GM20000 (cell line): ENCODE measurements around the gene ALDH8A1.

Experiments
- DNase-seq: peaks from one replicate; pipeline ENCODE4 v3.0.0; 2012; ENCODE audit warnings: low spot score
- CTCF ChIP-seq: IDR thresholded peaks from 2 replicates; pipeline ENCODE4 v1.5.1; 2012; ENCODE audit warnings: mild to moderate bottlenecking, control low read depth; ENCODE audit errors: extremely low read depth, missing control alignments

ALDH8A1 gene

GRCh38 chr6:134937426-134937825 lies 12.5 kb downstream of the ALDH8A1 start:
- DNase-seq, result no peak

GRCh38 chr6:134936931-134937330 lies 13.0 kb downstream of the ALDH8A1 start:
- no peak for DNase-seq
- TF ChIP-seq CTCF, result no peak

More at GRCh38 chr6:134937426-134937825, 12.5 kb downstream of the ALDH8A1 start:
- no peak for TF ChIP-seq CTCF

- TF ChIP-seq CTCF, result no peak
- DNase-seq, result no peak
These were observed 13.4 kb downstream of the ALDH8A1 start for GRCh38 chr6:134936476-134936875.

- no peak for DNase-seq
- TF ChIP-seq CTCF, result no peak
These were observed 15.0 kb downstream of the ALDH8A1 start for GRCh38 chr6:134934793-134935485.

GRCh38 chr6:134932535-134933470 lies 17.1 kb downstream of the ALDH8A1 start:
- TF ChIP-seq CTCF, result no peak
- DNase-seq, result no peak

GRCh38 chr6:134932098-134932497 lies 17.8 kb downstream of the ALDH8A1 start:
- no peak for TF ChIP-seq CTCF
- DNase-seq, result no peak

- DNase-seq, result no peak
- TF ChIP-seq CTCF, result no peak
These were observed 19.4 kb downstream of the ALDH8A1 start for GRCh38 chr6:134930463-134930862.
